IPS-NIHi7 (cell line): Measurements from ENCODE around the gene AOPEP.

Source experiments
- DNase-seq: peaks from one replicate; pipeline ENCODE4 v3.0.0; 2012; ENCODE audit warnings: mixed read lengths; ENCODE audit errors: extremely low spot score

Gene AOPEP

GRCh38 chr9:95135756-95136155 is 409.3 kb downstream of the AOPEP start:
- no peak for DNase-seq
